Parathyroid adenoma (tissue), 2 donors: ENCODE results near the gene SMCO2.

Experiments
- H2AFZ ChIP-seq: fragments of 300-600 bp; sonication (generic); one replicate; pipeline ENCODE4 v1.7.0; 2017; ENCODE audit warnings: antibody characterized with exemption, mild to moderate bottlenecking
- H3K27ac ChIP-seq: fragments of 300-600 bp; sonication (generic); one replicate; pipeline ENCODE4 v1.7.0; 2017
- H3K27me3 ChIP-seq: fragments of 300-600 bp; sonication (generic); one replicate; pipeline ENCODE4 v1.7.0; 2017; ENCODE audit warnings: low read length; ENCODE audit not compliant: control insufficient read depth, insufficient read depth
- H3K36me3 ChIP-seq: fragments of 300-600 bp; sonication (generic); one replicate; pipeline ENCODE4 v1.7.0; 2017; ENCODE audit warnings: low read length; ENCODE audit not compliant: control insufficient read depth, insufficient read depth
- H3K4me1 ChIP-seq: fragments of 300-600 bp; sonication (generic); one replicate; pipeline ENCODE4 v1.7.0; 2017; ENCODE audit warnings: control low read depth
- H3K4me2 ChIP-seq: fragments of 300-600 bp; sonication (generic); one replicate; pipeline ENCODE4 v1.7.0; 2017; ENCODE audit warnings: low read length
- H3K4me3 ChIP-seq: fragments of 300-600 bp; sonication (generic); one replicate; pipeline ENCODE4 v1.7.0; 2017; ENCODE audit warnings: low read depth, low read length
- H3K79me2 ChIP-seq: fragments of 300-600 bp; sonication (generic); one replicate; pipeline ENCODE4 v1.7.0; 2017; ENCODE audit warnings: control low read depth
- H3K9ac ChIP-seq: fragments of 300-600 bp; sonication (generic); one replicate; pipeline ENCODE4 v1.7.0; 2017; ENCODE audit warnings: mild to moderate bottlenecking
- H3K9me3 ChIP-seq: fragments of 300-600 bp; sonication (generic); one replicate; pipeline ENCODE4 v1.7.0; 2017; ENCODE audit warnings: low read length; ENCODE audit not compliant: control insufficient read depth
- CTCF ChIP-seq: fragments of 300-600 bp; sonication (generic); IDR thresholded peaks from one replicate; pipeline ENCODE4 v1.7.0; 2017; ENCODE audit warnings: antibody characterized with exemption, mild to moderate bottlenecking
- donor health status: primary hyperparathyroidism.

SMCO2 gene

GRCh38 chr12:27551172-27551840 lies 104.8 kb downstream of the SMCO2 start:
- Histone ChIP-seq H3K9ac (no peak overlapping the region), H3K4me2 (no peak overlapping the region)

More at GRCh38 chr12:27551172-27551840, 104.8 kb downstream of the SMCO2 start:
- Histone ChIP-seq H3K36me3 (no peaks in the 10 kb centered on the region), H2AFZ (no peak overlapping the region), H3K27me3 (no peaks in the 10 kb centered on the region), H3K9me3 (no peaks in the 10 kb centered on the region), H3K79me2 (peaks cover 10% of the 10 kb centered on the region), H3K4me1 (peaks cover 12% of the 10 kb centered on the region), H3K4me3 (no peak overlapping the region), H3K27ac (no peak overlapping the region)
- no peak for TF ChIP-seq CTCF
